HG02840 (cell line): Measurements from ENCODE around the gene ACADSB.

Experiments
- ATAC-seq: cut with Tn5 transposase; IDR thresholded peaks from one replicate; pipeline ENCODE4 v1.9.1; 2021; ENCODE audit warnings: mild to moderate bottlenecking, moderate library complexity, moderate number of reproducible peaks; ENCODE audit not compliant: unreplicated experiment, low FRiP score

Gene ACADSB

DNA sequence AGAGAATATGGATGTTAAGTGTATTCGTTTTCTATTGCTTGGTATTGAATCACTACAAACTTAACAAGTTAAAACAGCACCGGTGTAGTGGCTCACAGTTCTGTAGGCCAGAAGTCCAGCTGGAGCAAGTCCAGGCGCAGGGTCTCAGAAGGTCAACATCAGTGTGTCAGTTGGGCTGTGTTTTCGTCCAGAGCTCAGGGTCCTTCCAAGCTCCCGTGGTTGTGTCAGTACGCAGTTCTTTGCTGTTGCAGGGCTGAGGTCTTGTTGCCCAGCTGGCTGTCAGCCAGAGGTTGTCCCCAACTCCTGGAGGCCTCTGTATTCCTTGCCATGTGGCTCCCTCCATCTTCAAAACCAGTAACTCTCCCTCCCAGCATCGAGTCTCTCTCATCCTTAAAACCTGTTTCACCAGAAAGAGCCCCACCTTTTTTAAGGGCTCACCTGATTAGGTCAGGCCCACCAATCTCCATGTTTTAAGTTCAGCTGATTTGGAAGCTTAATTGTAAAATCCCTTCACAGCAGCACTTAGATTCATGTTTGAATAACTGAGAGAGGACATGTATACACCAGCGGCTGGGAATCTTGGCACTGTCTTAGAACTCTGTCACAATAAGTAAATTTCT is 26.8 kb downstream of the ACADSB start:
- ATAC-seq: no peak

DNA sequence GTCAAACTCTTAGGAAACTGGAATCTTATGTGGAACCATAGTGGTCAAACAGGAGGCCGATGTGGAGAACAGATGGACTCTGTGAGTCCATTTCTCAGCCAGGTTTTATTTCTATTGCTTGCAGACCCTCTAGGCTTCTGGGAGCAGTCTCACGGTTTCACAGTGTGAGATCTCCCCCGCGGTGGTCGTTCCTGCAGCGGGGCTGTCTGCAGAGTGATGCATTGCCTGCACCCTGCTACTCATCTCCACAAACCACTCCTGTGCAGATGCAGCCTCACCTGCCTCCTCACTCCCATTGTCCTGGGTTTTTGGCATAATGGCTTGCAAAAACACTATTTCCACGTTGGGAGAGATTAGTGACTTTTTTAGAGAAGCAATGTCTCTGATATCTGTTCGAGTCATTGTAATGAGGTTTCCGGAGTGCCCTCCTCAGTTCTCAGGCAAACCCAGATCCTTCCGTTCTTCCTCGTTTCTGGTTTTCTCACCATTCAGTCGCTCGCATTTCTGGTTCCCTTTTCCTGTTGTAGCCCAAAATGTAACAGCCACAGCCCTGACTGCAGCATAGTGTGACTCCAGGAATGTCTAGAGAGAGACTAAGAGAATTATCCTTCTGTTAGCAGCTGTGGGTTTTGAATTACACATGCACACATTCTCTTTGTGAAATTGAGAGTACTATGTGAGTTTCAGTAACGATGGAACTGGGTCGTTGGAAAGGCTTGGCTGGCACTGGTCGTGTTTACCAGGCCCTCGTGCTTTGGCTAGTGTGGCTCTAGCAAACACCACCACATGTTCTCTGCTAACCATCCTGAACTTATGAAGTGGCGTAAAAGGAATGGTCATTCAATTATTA is 30.2 kb downstream of the ACADSB start:
- no peak for ATAC-seq

DNA sequence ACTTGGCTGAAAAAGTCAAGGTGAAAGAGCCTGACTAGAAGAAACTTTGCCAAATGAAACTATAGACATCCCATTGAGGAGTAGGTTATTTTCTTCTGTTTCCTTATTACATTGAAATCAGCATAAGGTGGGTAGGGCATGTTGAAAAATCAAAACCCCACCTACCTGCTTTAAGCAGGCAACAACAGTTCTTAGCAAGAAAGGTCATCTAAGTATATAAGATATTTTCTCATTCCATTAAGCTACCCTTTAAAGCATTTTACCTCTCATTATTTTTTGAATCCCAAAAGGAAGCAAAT is 30.8 kb downstream of the ACADSB start:
- ATAC-seq: no peak

DNA sequence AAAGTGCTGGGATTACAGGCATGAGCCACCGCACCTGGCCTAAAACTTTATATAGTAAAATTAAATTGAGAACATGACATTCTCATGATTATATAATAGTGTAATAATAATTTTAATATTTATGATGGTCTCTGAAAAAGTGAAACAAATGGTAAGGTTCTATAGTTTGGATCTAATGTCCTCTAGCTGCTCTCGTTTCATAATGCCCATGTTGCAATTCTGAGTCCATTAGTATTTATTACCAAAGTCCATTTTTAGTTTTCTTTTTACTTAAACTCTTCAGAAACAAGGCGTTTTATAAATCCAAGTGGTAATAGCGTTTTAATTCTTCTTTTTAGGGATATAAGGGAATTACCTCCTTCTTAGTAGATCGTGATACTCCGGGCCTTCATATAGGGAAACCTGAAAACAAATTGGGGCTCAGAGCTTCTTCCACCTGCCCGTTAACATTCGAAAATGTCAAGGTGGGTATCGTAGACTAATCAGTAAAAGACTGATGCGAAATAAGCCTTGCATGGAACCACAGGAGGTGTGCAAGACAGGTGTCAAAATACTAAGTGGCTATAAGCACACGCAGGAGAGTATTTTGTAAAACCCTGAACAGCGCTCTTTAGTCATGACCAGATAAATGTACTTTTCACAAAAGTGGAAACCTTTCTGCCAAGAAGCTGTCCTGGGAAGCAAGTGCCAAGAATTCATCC is 34.1 kb downstream of the ACADSB start:
- no peak for ATAC-seq

DNA sequence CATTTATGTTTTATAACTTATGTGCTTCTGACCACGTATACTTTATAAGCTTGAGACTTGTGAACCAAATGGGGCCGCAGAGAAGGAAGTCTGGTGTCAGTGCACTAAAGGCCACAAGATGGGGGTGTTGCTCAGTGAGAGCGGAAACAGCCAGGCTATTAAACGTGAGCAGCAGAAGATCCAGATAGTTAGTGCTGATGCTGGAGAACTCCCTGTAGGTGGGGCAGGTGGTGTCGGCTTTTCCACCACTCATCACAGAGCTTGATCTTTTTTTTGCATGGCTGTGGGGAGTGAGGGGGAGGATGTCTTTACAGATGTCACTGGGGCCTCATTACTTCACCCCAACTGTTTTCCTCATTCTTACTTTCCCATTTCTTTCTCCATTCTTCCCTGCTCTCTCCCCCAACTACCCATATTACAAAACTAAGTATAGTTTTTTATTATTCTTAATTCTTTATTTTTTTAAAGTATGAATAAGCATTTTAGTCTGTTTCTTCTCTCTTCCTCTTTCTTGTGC is 34.7 kb downstream of the ACADSB start:
- no peak for ATAC-seq

DNA sequence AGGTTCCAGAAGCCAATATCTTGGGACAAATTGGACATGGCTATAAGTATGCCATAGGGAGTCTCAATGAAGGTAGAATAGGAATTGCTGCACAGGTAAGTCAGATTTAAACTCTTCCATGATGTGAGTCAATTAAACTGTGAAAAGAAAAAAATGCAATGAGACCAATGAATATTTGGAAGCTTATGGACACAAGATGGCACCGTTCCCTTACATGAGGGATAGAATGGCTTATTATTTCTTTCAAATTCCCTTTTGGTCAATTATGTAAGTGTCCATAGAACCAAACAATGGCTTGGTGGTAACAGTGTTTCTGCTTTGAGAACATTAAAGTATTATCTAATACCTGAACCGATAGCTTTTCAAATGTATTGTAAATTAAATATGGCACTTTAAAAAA is 35.6 kb downstream of the ACADSB start:
- ATAC-seq: no peak

DNA sequence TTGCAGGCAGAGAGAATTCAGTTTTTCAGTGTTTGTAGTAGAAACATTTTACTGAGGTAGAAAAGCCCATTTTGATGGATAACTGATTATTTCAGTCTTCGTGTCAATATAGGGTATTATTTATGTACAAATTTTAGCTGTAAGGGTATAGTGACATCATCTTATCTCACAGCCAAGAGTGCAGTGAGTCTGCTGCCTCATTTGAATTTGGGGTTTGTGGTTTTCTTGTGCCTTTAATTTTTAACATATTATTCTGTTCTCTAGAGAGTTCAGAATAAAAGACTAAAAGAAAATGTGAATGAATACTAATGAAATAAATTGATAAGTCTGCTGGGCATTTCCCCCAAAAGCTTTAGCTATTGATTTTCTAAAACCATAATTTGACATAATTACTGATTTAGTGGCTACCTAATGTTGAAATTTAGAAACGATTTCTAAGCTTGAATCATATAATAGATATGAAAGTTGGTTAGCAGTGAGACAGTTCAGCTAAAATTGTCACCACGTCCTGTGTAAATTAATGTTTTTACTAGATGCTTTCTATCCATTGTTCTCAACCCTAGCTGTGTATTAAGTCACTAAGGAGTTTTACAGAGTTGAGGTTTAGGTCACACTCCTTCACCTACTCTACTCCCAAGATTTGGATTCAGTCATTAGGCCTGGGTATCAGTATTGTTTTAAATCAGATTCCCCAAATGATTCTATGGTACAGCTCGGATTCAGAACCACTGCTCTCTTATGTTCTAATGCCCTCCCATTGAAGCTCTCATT is 37.3 kb downstream of the ACADSB start:
- no peak for ATAC-seq

DNA sequence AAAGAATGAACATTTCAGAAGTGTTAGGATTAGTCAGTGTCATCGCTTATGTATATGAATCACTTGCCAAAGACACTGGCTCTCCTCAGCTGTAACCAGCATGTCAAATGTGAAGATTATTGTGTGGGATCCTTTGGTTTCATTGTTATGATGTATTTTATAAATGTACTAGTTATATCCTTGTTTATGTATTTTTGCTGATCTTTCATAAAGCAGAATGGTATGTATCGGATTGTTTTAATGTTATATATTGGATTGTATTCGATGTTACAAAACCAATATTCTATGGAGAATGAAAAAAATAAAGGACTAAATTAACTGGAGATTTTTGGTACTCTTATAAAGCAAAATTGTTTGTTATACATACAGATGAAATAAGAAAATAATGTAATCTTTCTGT is 49.2 kb downstream of the ACADSB start:
- ATAC-seq: no peak

DNA sequence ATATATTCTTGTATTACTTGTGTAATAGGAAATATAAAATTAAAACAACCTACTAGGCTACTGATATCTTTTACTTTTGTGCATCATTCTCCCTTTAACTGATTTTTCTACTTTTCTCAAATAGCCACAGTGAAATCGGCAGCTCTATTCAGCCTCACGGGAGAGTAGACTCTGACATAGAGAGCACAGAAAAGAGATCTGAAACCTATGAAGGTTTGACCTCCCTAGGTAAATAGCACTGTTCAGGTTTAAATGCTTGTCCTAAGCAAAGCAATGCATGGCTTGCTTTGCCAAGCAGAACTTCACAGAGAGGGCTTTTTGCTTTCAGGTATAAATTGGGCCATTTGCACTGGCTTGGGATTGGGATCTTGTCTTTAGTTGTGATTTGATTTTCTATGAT is 53.1 kb downstream of the ACADSB start:
- ATAC-seq: no peak

DNA sequence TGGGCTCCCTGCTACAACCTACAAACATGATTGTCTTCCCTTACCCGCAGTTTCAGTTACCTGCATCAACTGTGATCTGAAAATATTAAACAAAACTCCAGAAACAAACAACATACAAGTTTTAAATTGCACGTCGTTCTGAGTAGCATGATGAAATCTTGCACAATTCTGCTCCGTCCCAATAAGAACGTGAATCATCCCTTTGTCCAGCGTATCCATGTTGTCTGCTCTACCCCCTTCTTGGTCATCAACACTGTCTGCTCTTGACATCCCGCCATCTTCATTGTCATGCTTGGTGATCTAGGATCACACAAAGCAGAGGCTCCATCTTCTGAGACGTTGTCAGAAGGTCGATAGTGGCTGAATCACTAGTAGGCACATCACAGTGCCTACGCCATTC is 53.9 kb downstream of the ACADSB start:
- no peak for ATAC-seq

DNA sequence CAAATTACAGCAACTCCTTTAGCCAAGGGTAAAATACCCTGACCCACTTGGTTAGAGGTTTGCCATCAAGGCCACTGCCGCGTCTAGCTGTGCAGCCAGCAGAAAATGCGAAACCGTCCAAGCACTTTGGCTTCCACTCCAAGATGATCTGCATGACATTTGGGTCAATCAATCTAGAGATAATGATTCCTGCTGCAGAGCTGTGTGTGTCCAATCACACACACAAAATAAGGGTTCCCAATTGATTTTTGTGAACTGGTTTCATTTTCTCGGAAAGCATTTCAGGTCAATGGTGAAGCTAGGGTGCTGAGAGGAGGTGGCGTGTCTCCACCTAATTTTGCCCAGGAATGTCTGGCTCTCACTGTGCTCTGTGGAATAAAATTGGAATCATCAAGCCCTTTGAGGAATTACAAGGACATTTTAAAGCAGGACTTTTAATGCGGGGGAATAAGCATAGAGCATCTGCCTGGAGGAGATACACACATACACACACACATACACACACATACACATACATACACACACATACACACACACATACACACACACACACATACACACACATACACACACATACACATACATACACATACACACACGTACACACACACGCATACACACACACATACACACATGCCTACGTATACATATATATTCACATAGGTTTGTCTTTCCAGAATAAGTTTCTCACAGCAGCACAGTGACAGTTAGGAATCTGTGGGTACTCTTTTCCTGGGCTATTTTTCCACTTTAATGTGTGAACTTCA is 59.5 kb downstream of the ACADSB start:
- ATAC-seq: no peak

DNA sequence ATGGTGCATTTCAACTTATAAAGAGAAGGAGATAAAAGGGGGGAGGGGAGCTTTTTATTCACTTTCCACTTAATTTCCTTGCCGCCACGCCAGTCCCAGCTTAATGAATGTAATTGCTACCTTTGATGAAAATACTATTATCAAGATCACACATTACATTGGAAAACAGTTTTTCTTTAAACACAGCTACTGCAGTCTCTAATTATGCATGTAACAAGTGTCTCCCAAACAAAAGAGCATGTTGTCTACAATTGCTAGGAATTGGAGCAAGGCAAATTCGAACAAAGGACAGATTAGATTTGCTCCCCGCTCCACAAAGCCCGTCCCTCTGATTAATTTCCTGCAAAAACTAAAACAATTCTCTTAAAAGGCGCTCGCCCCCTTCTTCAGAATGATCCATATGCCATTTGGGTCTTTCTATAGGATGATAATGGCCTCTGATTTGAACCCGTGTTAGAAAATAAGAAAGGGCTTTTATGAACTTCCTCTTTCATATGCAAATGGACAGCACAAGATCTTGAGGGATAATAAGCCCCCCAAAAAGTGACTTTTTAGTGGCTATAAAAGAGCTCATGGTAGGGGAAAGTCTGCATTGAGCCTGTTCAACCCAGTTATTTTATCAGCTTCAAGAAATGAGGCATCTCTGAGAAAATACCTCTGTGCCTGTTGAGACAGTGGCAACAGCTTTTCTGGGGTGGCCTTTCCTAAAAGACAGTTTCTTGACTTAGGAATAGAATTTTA is 60.6 kb downstream of the ACADSB start:
- no peak for ATAC-seq

DNA sequence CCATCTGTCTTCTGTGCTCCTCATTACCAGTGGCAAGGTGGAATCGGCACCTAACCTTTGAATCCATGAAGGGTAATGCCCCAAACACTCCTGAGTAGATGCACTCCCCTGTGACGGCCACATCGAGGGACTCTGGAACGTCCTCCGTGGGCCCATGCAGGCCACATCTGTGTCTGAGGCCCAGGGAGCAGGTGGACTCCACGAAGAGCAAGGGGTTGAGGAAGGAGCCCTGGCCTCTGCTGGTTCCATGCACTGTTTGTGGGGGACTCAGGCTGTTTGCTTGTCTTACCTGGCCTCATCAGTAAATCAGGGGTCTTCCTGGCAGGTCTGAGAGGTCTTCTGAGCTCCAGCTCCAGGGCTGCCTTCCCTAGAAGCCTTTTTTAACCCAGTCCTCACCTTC is 64.4 kb downstream of the ACADSB start:
- ATAC-seq: no peak

DNA sequence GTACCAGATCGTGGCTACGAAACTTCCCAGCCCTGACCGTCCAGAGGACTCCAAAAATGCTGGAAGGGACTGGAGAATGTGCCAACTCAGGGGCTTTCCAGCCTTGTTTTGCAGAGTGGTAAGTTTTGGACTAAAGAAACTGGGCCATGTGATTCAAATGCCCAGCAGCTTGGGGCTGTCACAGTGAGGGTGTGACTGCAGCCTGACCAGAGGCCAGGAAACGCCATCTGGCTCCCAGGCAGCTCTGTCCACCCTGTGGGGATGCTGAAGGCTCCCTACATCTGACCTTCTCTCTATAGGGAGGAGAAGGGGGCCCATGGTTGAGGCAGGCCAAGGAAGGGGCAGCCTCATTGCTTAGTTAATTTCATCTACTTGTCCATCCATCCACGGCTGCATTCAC is 65.4 kb downstream of the ACADSB start:
- no peak for ATAC-seq

DNA sequence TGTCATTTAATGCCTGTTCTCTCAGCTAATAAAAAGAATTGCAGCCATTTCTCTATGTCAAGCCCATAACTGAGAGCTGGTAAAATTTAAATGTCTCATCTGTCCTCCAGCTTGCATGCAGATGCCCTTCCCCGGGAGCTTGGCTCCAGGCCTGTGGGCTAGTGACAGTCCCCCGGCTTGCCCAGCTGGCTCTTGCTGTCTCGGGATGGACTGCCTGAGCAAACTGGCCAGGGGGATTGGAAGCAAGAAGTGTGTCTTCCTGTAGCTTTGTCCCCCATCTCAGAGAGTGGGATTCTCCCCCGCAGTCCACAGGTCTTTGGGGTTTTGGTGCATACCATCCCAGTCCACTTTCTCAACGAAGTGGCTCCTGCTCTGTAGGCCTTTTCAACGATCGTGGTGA is 73.1 kb downstream of the ACADSB start:
- ATAC-seq: no peak

DNA sequence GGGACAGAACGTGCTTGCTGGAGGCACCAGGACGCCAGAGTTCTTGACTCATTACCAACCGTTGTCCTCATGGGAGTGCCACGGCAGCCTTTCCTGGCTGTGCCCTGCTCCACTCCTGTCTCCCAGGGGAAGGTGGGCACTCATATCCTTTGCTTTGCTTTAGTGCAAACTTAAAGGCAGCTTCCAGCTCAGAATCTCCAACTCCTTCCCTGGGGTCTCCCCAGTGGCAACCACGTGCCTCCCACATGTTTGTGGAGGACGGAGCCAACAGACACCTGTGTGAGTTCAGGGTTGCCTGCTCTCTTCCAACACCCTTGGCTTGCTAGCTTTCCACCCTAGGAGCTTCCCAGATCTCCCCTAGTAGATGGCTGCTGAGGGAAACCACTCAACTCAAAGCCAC is 75.0 kb downstream of the ACADSB start:
- no peak for ATAC-seq

DNA sequence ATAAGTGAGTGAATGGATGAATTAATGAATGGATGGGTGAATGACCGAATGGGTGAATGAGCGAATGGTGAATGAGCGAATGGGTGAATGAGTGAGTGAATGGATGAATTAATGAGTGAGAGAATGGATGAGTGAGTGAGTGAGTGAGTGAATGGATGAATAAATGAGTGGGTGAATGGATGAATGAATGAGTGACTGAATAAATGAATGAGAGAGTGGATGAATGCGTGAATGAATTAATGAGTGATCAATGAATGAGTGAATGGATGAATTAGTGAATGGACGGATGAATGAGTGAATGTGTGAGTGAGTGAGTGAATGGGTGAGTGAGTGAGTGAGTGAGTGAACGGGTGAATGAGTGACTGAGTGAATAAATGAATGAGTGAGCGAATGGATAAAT is 77.5 kb downstream of the ACADSB start:
- no peak for ATAC-seq

DNA sequence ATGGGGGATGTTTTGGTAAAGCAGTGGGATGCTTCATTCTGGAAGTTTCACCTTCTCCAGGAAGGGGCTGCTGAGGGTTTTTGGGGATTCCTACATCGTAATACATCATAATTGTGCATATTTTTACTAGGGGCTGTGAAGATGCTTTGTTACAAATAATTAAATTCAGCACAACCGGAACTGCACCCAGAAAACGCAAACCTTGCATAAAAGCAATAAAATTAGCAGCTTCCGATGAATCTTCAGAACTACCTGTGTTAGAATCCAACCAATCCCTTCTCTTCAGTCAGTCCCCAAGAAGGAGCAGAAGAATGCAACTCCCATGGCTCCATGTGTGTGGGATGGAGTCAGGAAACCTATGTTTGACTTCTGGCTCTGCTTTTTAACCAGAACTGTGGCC is 78.5 kb downstream of the ACADSB start:
- no peak for ATAC-seq

DNA sequence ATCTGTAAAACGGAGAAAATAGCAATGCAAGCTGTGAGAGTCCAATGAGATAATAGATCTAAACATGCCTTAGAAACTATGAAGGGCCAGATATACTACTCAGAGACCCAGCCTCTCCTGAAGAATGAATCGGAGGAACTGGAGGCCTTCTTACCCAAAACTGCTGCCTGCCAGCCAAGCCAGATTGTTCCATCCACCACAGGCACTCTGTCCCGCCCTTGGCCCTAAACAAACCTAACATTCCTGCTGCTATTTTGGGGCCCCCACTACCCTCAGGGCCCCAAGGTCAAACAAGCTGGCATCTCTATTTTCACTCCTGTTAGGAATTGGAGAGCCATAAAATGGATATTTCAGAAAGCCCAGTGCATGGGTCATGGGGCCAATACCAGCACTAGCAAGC is 79.0 kb downstream of the ACADSB start:
- ATAC-seq: no peak
